Activated CD8-positive, alpha-beta T cell treated with anti-CD3 and anti-CD28 coated beads, Interleukin-2, amount 10 ng/mL, durations not matched to agents 7 days and 5 days (primary cell): ENCODE data around the gene PHACTR2. TPM values are rescaled to one million over a fixed set of nuclear protein-coding genes. Genes with fewer than 3 reads are reported as not detected.
A peak's percentile ranks its signal among the peaks of the same experiment; 100 is the strongest.

Experiments
- ATAC-seq: fragments of 150-1000 bp; cut with Tn5 transposase; one replicate; pipeline ENCODE4 v1.10.0; 2021; ENCODE audit warnings: moderate library complexity
- CTCF ChIA-PET: fragments of 350-600 bp; sonication (Branson Sonifier 250); formaldehyde crosslinking; loops from one replicate; lab custom pipeline; 2021; ENCODE audit warnings: antibody characterized with exemption; lab: Charles Lee
- POLR2A ChIA-PET: fragments of 350-600 bp; sonication (Branson Sonifier 250); formaldehyde crosslinking; loops from one replicate; lab custom pipeline; 2021; ENCODE audit warnings: antibody characterized with exemption; lab: Charles Lee
- DNase-seq: peaks from one replicate; pipeline ENCODE4 v3.0.0-alpha.2; 2020
- H3K27ac Mint-ChIP-seq: one replicate; pipeline ENCODE4 v1.8.0; 2021; ENCODE audit warnings: mild to moderate bottlenecking, mixed read lengths
- H3K27me3 Mint-ChIP-seq: one replicate; pipeline ENCODE4 v1.8.0; 2021; ENCODE audit warnings: low read depth, mixed read lengths
- H3K36me3 Mint-ChIP-seq: one replicate; pipeline ENCODE4 v1.8.0; 2021; ENCODE audit warnings: low read depth, mixed read lengths
- H3K4me1 Mint-ChIP-seq: one replicate; pipeline ENCODE4 v1.8.0; 2021; ENCODE audit warnings: low read depth, mixed read lengths
- H3K4me3 Mint-ChIP-seq: one replicate; pipeline ENCODE4 v1.8.0; 2021; ENCODE audit warnings: mild to moderate bottlenecking, mixed read lengths
- H3K9me3 Mint-ChIP-seq: one replicate; pipeline ENCODE4 v1.8.0; 2022; ENCODE audit warnings: mixed read lengths; ENCODE audit not compliant: insufficient read depth
- total RNA-seq, 2 experiments: library from RNA; stranded (reverse); gene quantifications; one replicate each; pipeline ENCODE4 v1.2.3, GENCODE V29; 2021

Gene PHACTR2
- total RNA-seq, 2 experiments from 2014 or later = 22.4 to 23.1 TPM

DNA sequence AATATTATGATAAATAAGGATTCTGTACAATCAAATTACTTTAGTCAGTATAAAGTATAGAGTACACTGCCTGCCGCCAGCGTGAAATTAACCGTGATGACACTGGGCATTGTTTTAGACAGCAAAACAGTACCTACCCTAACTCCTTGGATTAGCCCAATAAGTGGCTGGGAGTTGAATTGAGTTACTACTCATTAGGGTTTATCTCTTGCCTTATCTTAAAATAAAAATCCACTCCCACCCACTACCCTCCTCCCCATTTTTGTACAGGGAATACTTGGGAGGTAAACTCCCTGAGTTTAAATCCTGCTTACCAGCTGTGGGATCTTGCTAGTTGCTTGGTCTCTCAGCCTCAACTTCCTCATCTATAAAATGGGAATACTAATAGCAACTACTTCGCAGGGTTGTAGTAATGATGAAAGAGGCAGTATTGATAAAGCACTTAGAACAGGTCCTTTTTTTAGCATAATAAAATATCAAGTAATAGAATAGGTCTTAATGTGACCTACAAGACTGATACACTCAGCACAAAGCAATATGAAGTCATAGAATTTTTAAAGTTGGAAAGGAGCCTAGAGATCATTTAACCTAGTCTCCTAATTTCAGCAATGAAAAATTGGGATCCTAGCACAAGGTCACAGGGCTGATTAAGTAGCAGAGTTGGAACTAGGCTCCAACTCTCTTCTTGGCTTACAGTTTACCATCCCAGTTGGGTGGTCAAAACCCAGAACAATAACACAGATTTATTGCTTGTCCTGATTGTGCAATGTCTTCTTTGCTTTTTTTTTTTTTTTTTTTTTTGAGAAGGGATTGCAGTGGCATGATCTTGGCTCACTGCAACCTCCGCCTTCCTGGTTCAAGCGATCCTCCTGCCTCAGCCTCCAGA is 23.8 kb downstream of the PHACTR2 start:
- CTCF ChIA-PET = no interaction called here
- Mint-ChIP-seq H3K9me3 (no peaks in the 10 kb centered on the region), H3K4me1 (no peaks in the 10 kb centered on the region), H3K36me3 (no peaks in the 10 kb centered on the region), H3K27me3 (no peaks in the 10 kb centered on the region), H3K27ac (no peak overlapping the region), H3K4me3 (no peak overlapping the region)
- no peak for DNase-seq
- POLR2A ChIA-PET = no interaction called here
- ATAC-seq = no peak

- H3K27ac Mint-ChIP-seq = no peak overlapping the region
- ChIA-PET POLR2A (no interaction called here), CTCF (no interaction called here)
- peaks cover 2% of the 10 kb centered on the region for H3K4me1 Mint-ChIP-seq
- DNase-seq = no peak
- H3K36me3 Mint-ChIP-seq = no peaks in the 10 kb centered on the region
- H3K4me3 Mint-ChIP-seq = no peak overlapping the region
- peaks cover 5% of the 10 kb centered on the region for H3K9me3 Mint-ChIP-seq
- peaks cover 3% of the 10 kb centered on the region for H3K27me3 Mint-ChIP-seq
- ATAC-seq = no peak
Measured at GRCh38 chr6:143705569-143705968, 27.8 kb downstream of the PHACTR2 start.

DNA sequence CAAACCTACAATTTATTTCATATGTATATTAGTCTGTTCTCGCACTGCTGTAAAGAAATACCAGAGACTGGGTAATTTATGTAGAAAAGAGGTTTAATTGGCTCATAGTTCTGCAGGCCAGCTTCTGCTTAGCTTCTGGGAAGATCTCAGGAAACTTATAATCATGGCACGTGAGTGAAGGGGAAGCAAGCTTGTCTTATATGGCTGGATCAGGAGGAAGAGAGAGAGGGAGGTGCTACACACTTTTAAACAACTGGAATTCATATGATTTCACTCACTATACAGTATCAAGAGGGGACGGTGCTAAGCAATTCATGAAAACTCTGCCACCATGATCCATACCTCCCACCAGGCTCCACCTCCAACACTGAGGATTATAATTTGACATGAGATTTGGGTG is 29.9 kb downstream of the PHACTR2 start:
- Mint-ChIP-seq H3K27ac (no peak overlapping the region), H3K4me1 (peaks cover 2% of the 10 kb centered on the region), H3K27me3 (peaks cover 3% of the 10 kb centered on the region), H3K36me3 (no peaks in the 10 kb centered on the region), H3K9me3 (peaks cover 5% of the 10 kb centered on the region), H3K4me3 (no peak overlapping the region)
- no peak for DNase-seq
- ChIA-PET POLR2A (no interaction called here), CTCF (no interaction called here)
- no peak for ATAC-seq

DNA sequence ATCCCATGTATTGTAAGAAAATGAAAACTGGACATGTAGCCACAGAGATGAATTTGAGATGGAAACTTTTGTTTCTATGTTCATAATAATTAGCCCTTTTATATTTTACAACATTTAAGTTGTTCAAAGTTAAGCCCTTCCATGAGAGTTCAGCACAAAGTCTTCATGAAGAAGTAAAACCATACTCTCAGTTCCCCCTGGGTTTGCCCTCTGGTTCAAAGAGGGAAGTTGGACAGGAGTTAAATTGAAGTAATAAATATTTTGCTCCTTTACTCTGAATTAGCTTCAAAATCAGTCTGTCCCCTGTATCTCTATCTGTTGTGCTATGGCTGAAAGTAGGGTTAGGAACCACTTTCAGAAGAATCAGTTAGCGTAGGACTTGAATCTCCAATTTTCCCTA is 31.1 kb downstream of the PHACTR2 start:
- POLR2A ChIA-PET = no interaction called here
- ATAC-seq = no peak
- Mint-ChIP-seq H3K9me3 (peaks cover 5% of the 10 kb centered on the region), H3K27ac (no peak overlapping the region), H3K27me3 (peaks cover 3% of the 10 kb centered on the region), H3K4me1 (peaks cover 2% of the 10 kb centered on the region), H3K4me3 (no peak overlapping the region), H3K36me3 (peaks cover 3% of the 10 kb centered on the region)
- no peak for DNase-seq
- CTCF ChIA-PET = no interaction called here

DNA sequence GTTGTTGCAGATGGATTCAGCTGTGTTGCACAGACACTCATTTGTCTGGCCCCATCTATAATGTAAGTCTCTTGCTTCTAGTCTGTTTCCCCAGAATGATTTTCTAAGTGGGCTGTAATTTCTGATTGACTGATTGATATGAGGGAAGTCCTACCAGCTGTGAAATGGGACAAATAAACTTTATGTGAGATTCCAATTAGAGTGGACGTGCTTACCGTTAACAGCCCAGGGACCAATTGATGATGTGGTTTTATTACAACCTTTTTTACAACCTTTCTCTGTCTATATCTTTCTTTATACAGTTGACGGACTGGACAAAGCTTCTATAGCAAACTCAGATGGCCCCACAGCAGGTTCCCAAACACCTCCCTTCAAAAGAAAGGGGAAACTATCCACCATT is 33.9 kb downstream of the PHACTR2 start:
- H3K4me1 Mint-ChIP-seq = peaks cover 2% of the 10 kb centered on the region
- H3K27me3 Mint-ChIP-seq = peaks cover 3% of the 10 kb centered on the region
- H3K27ac Mint-ChIP-seq = no peak overlapping the region
- peaks cover 3% of the 10 kb centered on the region for H3K36me3 Mint-ChIP-seq
- ATAC-seq (no peak), DNase-seq (no peak)
- H3K9me3 Mint-ChIP-seq = peaks cover 5% of the 10 kb centered on the region
- ChIA-PET POLR2A (no interaction called here), CTCF (no interaction called here)
- H3K4me3 Mint-ChIP-seq = no peak overlapping the region

DNA sequence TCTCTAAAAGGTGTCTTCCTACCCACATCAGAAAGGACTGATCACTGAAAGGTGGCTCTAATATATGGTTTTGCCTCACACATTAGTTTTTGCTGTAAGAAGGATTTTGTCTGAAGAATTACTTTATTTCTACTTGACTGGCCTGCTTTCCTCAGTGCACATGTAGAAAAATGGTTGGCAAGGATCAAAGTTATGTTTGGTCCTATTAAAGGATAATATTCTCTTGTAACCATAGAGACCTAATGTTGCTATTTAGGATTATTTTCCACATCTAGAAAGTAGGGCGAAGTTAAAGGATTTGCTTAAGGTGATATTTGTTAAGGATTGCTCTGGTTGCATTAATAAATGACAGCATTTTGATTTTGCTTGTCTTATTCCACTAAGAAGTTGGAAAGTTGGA is 40.7 kb downstream of the PHACTR2 start:
- H3K36me3 Mint-ChIP-seq = peaks cover 2% of the 10 kb centered on the region
- H3K4me3 Mint-ChIP-seq = no peak overlapping the region
- no peaks in the 10 kb centered on the region for H3K27me3 Mint-ChIP-seq
- no peaks in the 10 kb centered on the region for H3K9me3 Mint-ChIP-seq
- H3K27ac Mint-ChIP-seq = no peak overlapping the region
- POLR2A ChIA-PET = no interaction called here
- DNase-seq (no peak), ATAC-seq (no peak)
- CTCF ChIA-PET = no interaction called here
- H3K4me1 Mint-ChIP-seq = no peaks in the 10 kb centered on the region

DNA sequence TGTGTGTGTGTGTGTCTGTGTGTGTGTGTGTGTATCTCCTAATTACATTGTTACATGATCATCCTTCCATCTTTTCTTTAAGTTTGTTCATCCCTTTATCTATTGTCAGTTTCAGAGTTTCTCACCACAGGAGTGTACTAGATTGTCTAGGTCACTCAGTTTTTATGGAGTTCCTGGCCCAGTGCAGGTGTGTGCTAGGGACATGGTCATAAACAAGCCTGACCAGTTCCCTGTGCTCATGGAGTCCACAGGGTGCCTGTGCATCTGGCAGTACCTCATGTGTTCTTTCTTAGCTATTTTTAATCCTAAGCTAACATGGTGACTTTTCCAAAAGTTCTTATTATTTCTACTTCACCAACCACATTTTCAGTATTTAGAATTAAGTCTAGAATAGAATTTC is 43.9 kb downstream of the PHACTR2 start:
- Mint-ChIP-seq H3K27ac (no peak overlapping the region), H3K4me1 (no peaks in the 10 kb centered on the region), H3K36me3 (peaks cover 5% of the 10 kb centered on the region), H3K27me3 (no peaks in the 10 kb centered on the region), H3K4me3 (no peak overlapping the region), H3K9me3 (no peaks in the 10 kb centered on the region)
- ATAC-seq (no peak), DNase-seq (no peak)
- POLR2A ChIA-PET = no interaction called here
- CTCF ChIA-PET = no interaction called here

GRCh38 chr6:143724876-143725275 is 47.1 kb downstream of the PHACTR2 start:
- Mint-ChIP-seq H3K36me3 (peaks cover 5% of the 10 kb centered on the region), H3K4me3 (no peak overlapping the region), H3K27me3 (no peaks in the 10 kb centered on the region), H3K9me3 (no peaks in the 10 kb centered on the region), H3K4me1 (no peaks in the 10 kb centered on the region), H3K27ac (no peak overlapping the region)
- ChIA-PET POLR2A (no interaction called here), CTCF (no interaction called here)
- no peak for ATAC-seq
- no peak for DNase-seq

DNA sequence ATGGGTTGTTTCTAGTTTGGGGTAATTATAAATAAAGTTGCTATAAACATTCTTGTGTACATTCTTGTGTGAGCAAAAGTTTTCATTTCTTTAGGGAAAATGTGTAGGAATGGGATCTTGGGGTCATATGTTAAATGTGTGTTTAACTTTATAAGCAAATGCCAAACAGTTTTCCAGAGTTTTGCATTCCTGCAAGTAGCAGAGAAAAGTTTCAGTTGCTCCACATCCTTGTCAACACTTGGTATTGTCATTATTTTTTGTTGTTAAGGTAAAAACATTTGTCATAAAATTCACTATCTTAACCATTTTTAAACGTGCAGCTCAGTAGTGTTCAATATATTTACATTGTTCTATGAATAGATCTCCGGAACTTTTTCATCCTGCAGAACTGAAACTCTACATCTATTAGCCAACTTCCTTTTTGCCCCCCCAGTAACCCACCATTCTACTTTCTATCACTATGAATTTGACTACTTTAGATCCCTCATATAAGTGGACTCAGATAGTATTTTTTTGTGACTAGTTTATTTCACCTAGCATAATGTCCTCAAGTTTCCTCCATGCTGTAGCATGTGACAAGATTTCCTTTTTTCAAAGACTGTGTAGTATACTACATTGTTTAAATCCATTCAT is 48.4 kb downstream of the PHACTR2 start:
- DNase-seq = no peak
- Mint-ChIP-seq H3K36me3 (peaks cover 5% of the 10 kb centered on the region), H3K27me3 (no peaks in the 10 kb centered on the region), H3K4me1 (no peaks in the 10 kb centered on the region), H3K27ac (no peak overlapping the region), H3K4me3 (no peak overlapping the region), H3K9me3 (no peaks in the 10 kb centered on the region)
- no peak for ATAC-seq
- CTCF ChIA-PET = no interaction called here
- POLR2A ChIA-PET = no interaction called here

DNA sequence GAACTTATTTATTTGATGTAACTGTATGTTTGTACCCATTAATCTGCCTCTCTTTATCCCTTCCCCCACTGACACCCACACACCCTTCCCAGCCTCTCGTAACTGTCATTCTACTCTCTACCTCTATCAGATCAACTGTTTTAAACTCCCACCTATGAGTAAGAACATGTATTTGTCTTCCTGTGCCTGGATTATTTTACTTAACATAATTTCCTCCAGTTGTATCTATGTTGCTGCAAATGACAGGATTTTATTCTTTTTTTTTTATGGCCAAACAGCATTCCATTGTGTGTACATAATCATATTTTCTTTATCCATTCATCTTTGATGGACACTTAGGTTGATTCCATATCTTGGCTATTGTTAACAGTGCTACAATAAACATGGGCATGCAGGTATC is 49.3 kb downstream of the PHACTR2 start:
- POLR2A ChIA-PET = no interaction called here
- no peak for ATAC-seq
- H3K4me1 Mint-ChIP-seq = peaks cover 6% of the 10 kb centered on the region
- peaks cover 5% of the 10 kb centered on the region for H3K36me3 Mint-ChIP-seq
- H3K4me3 Mint-ChIP-seq = no peak overlapping the region
- no peaks in the 10 kb centered on the region for H3K9me3 Mint-ChIP-seq
- no peak overlapping the region for H3K27ac Mint-ChIP-seq
- no peak for DNase-seq
- CTCF ChIA-PET = no interaction called here
- H3K27me3 Mint-ChIP-seq = no peaks in the 10 kb centered on the region

- Mint-ChIP-seq H3K9me3 (no peaks in the 10 kb centered on the region), H3K27me3 (no peaks in the 10 kb centered on the region), H3K27ac (no peak overlapping the region), H3K36me3 (peaks cover 3% of the 10 kb centered on the region), H3K4me1 (peaks cover 22% of the 10 kb centered on the region), H3K4me3 (peak overlapping the region; percentile 17)
- peak; percentile 65 for ATAC-seq
- ChIA-PET CTCF (interaction anchor here (0.6 kb wide), 1 partner anchor 28 kb away, joined by 3 read pairs; no protein-coding TSS in a partner anchor), POLR2A (no interaction called here)
- no peak for DNase-seq
Measured at GRCh38 chr6:143731789-143732188, 54.0 kb downstream of the PHACTR2 start.

GRCh38 chr6:143732536-143732935 is 54.8 kb downstream of the PHACTR2 start:
- no peak for ATAC-seq
- ChIA-PET POLR2A (no interaction called here), CTCF (interaction anchor here (0.6 kb wide), 1 partner anchor 27 kb away, joined by 3 read pairs; no protein-coding TSS in a partner anchor)
- no peak for DNase-seq
- no peak overlapping the region for H3K27ac Mint-ChIP-seq
- H3K36me3 Mint-ChIP-seq = peaks cover 3% of the 10 kb centered on the region
- no peaks in the 10 kb centered on the region for H3K9me3 Mint-ChIP-seq
- H3K27me3 Mint-ChIP-seq = no peaks in the 10 kb centered on the region
- H3K4me3 Mint-ChIP-seq = no peak overlapping the region
- peaks cover 22% of the 10 kb centered on the region for H3K4me1 Mint-ChIP-seq
